SIG-M5 treated with dmso at 0.1 percent for 504 hours (cell line): ENCODE measurements around the gene CDH23.

ENCODE experiments used
- DNase-seq: peaks from one replicate; lab custom pipeline; 2025; ENCODE audit not compliant: unreplicated experiment; lab: John Stamatoyannopoulos, UW

CDH23 gene

GRCh38 chr10:71671994-71672946, 275.6 kb downstream of the CDH23 start:
- no peak for DNase-seq

GRCh38 chr10:71675295-71675970, 278.7 kb downstream of the CDH23 start:
- DNase-seq, result no peak

GRCh38 chr10:71677261-71677660, 280.5 kb downstream of the CDH23 start:
- DNase-seq, result no peak

GRCh38 chr10:71678057-71678805, 281.5 kb downstream of the CDH23 start:
- no peak for DNase-seq

- DNase-seq, result no peak
Observed at GRCh38 chr10:71679425-71679824, 282.7 kb downstream of the CDH23 start.

GRCh38 chr10:71681977-71682376, 285.3 kb downstream of the CDH23 start:
- DNase-seq, result no peak

GRCh38 chr10:71683301-71683700, 286.6 kb downstream of the CDH23 start:
- DNase-seq, result no peak

GRCh38 chr10:71684356-71685173, 287.8 kb downstream of the CDH23 start:
- DNase-seq, result peak; percentile 70

- DNase-seq, result no peak
Observed at GRCh38 chr10:71685554-71686232, 289.0 kb downstream of the CDH23 start.

GRCh38 chr10:71687077-71687476, 290.4 kb downstream of the CDH23 start:
- DNase-seq, result no peak

GRCh38 chr10:71687480-71687879, 290.8 kb downstream of the CDH23 start:
- no peak for DNase-seq

- DNase-seq, result no peak
Observed at GRCh38 chr10:71688256-71688655, 291.5 kb downstream of the CDH23 start.

GRCh38 chr10:71690094-71690720, 293.5 kb downstream of the CDH23 start:
- DNase-seq, result no peak

- no peak for DNase-seq
Observed at GRCh38 chr10:71691405-71691804, 294.7 kb downstream of the CDH23 start.

- DNase-seq, result no peak
Observed at GRCh38 chr10:71692598-71693306, 296.0 kb downstream of the CDH23 start.

GRCh38 chr10:71693377-71693776, 296.7 kb downstream of the CDH23 start:
- no peak for DNase-seq

- no peak for DNase-seq
Observed at GRCh38 chr10:71694039-71694501, 297.4 kb downstream of the CDH23 start.

GRCh38 chr10:71694567-71694968, 297.8 kb downstream of the CDH23 start:
- DNase-seq, result peak; percentile 94
